NCI-H1048 (cell line): ENCODE results near the gene LSS.

ENCODE experiments used
- DNase-seq: peaks from one replicate; lab custom pipeline; 2025; lab: John Stamatoyannopoulos, UW

Gene LSS

DNA sequence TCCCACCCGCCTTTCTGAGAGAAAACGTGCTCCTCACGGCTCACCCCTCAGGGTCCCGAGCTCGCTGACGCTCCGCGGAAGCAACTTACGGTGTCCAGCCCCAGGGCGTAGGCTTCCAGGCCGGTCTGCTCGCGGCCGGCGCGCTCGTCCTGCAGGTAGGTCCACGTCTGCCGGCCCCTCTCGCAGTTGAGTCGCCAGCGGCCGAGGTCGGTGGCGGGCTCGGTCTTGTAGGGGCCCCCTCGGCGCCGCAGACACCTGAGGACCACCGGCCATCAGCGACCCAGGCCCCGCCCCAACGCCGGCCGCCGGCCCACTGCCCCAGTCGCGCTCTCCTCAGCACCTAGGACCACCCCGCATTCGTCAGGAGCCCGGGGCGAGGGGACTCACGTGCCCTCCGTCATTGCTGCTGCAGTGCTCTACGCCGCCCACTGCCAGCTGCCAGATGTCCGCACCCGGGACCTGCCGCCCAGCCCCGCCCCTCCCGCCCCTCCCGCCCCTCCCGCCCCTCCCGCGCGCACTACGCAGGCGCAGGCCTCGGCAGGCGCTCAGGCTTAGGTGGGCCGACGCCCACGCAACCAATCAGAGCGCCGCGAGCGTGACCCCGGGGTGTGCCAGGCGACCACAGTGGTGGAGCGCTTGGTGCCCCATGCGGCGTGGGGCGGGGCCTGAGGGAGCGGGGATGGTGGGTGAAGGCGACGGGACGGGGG is at the start of gene LSS:
TSS of gene LSS (minus strand) at position 430 of the 707 bp plus-strand sequence. CDS start at position 401, 29 bp downstream.
- peak; percentile 94 for DNase-seq

DNA sequence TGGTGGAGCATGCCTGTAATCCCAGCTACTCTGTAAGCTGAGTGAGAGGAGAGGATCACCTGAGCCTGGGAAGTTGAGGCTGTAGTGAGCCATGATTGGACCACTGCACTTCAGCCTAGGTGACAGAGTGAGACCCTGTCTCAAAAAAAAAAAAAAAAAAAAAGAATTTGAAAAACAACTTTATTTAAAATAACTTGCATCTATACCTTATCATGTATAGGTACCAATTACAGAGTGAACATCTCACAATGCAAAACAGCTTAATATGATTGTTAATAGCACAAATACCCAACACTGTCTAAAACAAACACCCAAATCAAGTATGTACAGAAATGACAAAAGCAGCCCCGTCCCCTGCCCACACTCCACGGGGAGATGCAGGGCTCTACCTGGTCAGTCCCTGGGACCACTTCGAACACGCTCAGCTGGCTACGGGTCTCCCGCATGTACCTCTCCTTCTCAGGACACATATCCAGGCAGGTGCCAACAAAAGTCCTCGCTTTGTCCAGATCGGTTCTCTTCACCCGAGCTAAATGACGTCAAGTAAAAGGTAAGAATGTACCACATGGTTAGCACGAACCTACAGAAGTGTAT is 46.3 kb upstream of the LSS start:
- DNase-seq: no peak

DNA sequence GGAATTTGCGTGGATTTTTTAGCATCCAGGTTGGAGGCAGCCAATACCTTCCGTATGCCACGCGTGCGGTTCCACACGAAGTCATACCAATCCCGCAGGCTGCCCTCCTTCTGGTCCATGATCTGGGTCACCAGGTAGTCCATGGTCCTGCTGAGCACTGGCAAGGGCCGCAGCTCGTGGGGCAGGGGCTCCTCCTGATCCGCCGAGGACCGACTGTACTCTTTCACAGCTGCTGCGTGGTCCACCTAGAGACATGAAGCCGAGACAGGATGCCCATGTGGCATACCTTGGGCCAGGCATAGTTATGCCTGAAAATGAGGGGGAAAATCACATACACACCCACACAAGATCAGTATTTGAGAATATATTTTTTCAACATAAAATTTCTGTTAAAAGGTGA is 44.8 kb upstream of the LSS start:
- no peak for DNase-seq

DNA sequence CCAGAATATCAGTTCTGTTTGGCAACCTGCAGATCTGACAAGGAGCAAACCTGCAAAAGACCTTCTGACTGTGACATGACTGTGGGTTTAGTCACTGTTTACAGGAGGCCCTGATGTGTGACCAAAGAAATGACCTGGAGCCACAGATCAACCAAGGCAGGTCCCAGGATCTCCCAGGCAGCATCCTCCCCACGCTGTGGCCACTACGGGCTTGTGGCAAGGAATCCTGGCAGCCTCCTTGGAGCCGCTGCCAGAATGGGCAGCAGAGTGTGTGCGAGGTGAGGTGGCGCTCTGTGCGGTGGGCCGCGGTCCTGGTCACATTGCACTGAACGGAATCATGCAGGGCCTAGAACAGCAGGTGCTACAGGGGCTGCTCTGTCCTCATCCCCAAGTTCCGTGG is 40.9 kb upstream of the LSS start:
- no peak for DNase-seq

DNA sequence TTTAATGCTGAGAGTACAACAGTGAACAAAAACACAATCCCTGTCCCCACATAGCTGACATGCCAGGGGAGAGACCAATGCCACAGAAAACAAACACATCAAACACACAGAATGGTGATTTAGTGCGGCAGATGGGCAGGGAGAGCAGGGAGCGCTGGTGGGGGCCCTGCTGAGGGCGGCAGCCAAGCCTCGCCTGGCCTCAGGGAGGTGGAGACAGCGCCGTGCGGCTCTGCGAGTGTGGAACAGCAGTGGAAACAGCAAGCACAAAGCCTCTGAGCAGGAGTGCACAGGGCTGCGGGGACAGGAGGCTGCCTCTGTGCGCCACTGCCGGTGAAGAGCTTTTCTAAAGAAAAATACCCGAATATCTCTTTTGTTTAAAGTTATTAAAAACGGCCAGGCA is 39.8 kb upstream of the LSS start:
- no peak for DNase-seq

DNA sequence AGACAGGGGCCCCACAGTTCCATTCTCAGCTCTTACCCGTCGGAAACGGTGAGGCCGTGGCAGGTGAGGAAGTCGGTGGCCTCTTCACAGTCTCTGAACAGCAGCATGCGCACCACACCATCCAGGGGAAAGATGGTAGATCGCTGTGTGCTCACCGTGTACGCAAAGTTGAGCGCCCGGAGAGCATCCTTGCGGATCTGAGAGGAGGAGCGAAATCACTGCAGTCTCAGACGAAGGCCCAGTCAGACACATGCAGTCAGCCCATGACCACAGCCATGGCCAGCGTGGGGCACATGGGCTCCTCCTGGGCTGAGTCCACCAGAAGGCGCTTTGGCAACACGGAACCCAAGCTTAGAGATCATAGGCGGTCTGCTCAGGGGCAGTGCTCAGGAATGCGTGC is 38.4 kb upstream of the LSS start:
- DNase-seq: no peak

DNA sequence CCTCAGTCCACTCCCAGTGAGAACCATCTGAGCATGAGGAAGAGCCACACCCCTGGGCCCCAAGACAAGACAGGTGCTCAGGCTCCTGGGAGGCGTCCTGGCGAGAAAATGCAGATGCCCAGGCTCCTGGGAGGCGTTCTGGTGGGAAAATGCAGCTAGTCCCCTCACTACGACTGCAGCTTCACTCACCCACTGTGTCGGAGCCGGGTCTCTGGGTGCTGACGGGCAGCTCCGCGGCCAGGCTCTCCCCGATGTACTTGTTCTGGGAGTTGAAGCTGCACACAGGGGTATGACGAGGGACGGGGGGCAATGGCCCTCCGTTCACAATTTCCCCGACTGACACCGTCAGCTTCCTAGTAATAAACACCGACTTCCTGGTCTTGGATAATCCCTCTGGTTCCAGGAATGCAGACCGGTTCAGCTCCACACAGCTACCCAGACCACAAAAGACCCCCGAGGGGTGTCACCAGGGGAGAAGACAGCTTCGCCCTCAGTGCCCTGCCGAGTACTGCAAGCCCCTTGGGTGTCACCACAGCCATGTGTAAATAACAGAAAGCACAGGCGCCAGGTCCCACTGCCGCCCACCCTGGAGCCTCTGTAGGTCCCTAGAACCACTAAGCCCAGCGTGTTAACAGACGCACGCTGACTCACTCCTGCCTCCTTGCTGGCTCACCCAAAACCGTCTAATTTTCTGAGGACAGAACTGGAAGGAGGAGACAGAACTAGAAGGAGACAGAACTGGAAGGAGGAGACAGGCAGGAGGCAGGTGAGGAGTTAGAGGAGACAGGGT is 37.4 kb upstream of the LSS start:
- DNase-seq: no peak

DNA sequence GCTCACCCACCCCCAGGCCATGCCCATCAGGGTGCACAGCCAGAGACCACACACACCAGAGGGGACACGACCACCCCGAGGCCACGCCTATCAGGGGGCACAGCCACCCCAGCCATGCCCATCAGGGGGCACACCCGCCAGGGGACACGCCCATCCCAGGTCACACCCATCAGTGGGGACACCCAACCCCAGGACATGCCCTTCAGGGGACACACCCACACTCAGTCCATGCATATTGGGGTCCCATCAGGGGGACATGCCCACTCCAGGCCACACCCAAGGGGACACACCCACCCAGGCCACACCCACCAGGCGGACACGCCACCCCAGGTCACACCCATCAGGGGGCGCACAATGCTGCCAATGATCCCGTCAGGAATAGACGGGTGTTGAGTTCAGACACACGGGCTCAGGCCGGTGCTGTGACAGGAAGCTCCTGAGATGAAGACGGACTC is 36.1 kb upstream of the LSS start:
- DNase-seq: no peak

DNA sequence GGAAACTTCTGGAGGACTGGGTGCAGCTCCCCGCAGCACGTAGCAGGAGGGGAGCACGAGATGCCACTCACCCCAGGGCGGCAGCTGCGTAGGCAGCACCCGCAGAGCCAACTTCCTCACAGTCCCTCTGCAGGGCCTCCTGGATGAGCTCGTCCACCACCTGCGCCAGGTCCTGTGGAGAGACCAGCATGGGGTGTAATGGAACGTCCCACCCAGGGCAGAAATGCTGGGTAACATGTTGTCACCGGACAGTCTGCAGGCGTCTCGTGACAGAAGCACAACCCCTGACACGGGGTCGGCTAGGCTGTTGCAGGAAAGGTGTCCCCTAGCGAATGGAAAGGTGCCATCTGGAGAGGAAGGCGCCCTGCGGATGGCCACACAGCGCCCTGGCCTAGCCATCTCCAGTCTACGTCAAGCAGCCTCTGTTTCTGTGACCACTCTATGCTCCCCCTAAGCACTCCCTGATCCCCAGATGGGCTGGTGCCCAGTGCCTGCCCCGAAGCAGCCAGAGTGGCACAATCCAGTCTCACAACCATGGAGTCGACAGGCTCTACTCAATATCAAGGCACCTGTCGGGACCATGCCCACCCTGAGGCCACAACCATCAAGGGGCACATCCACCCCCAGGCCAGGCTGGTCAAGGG is 35.6 kb upstream of the LSS start:
- DNase-seq: no peak

DNA sequence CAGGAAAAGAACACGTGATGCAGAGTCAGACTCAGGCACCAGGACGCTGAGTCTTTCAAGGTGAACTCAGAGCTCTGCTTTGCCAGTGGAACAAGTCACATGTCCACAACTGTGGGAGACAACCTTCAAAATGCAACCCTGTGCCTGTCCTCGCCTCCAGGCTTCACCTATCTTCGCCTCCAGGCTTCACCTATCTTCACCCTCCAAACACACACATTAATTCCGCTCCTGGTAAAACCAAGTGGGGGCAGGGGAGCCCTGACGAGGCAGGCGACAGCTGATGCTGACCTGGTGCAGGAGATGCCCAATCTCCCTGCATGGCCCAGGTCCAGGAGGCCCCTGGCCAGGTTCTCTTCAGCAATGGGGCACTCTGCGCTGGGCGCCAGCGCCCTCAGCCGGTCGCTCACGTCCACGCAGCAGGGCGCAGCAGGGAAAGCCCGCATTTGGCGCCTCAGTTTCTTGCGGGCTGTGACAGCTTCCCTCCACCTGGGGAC is 28.0 kb upstream of the LSS start:
- DNase-seq: no peak

DNA sequence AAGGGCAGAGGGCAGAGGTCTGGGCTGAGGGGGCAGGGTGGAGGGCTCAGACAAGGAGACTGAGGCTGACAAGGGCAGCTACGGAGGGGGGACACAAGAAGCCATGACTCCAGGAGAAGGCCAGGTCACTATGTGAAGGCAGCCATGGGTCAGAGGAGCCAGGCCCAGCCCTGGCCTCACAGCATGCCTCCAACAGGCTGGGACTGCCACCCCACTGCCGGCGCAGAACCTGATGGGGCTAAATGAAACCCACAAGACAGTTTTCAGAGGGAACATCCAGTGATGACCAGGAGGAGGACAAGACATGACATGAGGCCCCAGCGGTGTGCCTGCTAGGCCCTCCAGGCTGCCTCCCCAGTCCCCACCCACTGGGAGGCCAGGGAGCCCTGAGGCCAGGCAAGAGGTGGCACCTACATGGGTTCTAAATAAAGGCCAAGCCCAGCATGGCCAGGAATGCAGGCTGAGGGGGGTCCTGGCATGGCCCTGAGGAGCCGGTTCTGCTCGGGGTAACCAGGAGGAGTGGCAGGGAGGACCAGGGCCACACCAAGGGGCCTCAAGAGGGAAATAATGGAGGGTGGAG is 27.3 kb upstream of the LSS start:
- DNase-seq: no peak

DNA sequence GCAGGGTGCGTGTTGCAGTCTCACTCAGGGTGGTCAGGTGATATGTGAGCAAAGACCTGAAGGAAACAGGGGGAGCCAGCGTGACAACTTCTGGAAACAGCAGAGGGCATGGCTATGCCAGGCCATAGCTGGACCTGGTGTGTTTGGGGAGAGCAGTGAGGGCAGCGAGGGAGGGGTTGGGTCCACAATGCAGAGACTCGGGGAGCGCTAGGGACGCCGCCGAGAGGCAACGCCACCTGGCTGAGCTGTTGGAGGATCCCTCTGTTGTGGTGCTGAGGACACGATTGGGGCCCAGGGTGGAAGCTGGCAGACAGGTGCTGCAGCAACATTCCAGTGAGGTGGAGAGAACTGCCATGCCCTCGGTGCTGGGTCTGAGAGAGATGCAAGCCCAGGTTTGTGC is 26.6 kb upstream of the LSS start:
- no peak for DNase-seq

DNA sequence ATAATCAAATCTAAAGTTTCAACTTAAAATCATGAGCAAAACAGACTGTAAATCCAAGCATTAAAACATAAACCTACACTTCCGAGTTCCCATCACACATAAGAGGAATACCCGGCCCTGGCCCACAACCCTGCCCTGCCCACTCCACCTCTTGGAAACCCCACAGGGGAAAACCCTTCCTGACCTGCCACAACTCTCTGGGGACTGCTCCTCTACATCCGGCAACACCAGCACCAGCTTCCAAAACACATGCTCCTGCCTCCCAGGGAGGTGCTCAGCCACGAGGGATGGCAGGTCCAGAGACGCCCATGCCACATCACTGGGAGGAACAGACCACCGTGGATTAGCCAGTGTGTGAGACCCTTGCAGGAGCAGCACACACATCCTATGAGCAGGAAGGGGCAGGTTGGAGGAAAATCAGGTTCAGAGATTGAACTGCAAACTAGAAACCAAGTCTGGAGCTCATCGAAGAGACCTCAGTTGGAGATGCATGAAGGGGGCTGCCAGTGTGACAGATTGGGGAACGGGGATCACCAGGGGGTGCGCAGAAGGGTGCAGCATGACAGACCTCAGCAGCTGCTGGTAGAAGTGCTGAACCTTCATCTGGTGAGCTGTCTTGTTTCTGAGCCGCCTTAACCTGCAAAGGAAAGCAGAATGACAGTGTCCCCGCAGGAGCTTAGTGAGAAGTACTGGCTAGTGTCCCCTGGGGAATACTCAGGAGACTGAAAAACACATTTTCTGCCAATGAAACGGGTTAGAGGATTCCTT is 25.8 kb upstream of the LSS start:
- no peak for DNase-seq

DNA sequence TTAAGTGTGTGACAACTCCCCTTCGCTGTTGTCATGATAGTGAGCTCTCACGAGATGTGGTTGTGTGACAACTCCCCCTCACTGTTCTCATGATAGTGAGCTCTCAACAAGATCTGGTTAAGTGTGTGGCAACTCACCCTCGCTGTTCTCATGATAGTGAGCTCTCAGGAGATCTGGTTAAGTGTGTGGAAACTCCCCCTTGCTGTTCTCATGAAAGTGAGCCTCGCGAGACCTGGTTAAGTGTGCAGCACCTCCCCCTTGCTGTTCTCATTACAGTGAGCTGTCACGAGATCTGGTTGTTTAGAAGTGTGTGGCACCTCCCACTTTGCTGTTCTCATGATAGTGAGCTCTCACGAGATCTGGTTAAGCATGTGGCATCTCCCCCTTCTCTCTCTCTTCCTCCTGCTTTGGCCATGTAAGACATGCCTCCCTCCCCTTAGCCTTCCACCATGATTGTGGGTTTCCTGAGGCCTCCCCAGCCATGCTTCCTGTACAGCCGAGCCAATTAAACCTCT is 25.1 kb upstream of the LSS start:
- no peak for DNase-seq

DNA sequence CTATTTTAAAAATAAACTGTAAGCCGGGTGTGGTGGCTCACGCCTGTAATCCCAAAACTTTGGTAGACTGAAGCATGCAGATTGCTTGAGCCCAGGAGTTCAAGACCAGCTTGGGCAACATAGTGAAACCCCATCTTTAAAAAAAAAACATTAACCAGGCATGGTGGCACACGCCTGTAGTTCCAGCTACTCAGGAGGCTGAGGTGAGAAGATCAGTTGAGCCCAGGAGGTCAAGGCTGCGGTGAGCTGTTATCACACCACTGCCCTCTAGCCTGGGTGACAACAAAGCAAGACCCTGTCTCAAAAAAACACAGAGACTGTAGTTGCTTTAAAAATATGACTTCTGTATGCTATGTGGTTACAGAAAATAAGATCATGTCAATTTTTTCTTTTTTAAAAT is 24.3 kb upstream of the LSS start:
- DNase-seq: no peak

DNA sequence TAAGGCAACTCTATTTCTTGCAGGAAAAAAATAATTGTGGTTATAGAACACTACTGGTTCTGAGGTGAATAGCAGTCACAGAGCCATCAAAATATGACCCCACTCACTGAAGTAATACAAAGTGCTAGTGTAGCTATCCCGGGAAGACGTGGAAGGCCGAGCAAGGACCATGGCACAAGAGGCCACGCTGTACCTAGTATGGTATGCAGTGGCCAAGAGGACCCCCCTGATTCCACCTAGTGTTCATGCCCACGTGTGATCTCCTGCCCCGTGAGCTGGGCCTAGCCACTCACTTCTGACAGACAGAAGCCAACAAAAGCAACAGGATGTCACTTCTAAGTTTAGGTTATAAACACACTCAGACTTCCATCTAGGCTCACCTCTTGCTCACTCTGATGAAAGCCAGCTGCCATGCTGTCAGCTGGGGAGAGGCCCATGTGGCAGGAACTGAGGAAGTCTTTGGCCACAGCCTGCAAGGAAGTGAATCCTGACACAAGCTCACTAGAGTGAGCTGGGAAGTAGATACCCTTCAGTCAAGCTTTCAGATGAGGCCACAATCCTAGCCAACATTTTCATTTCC is 21.7 kb upstream of the LSS start:
- no peak for DNase-seq

DNA sequence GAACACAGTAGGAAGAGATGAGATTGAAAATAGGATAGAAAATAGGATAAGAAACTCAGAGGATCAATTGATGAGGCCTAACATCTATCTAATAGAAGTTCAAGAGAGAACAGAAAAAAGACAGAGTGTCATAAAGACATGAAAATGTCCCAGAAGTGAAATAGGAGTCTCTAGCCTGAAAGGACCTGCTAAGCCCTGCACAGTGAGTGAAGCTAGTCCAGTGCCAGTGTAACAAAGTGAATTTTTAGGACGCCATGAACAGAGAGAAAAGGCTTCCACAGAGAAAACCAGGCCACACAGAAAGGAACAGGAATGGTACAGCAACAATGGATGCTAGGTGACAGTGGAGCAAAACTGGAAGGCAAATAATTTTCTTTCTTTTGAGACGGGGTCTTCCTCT is 20.3 kb upstream of the LSS start:
- no peak for DNase-seq

DNA sequence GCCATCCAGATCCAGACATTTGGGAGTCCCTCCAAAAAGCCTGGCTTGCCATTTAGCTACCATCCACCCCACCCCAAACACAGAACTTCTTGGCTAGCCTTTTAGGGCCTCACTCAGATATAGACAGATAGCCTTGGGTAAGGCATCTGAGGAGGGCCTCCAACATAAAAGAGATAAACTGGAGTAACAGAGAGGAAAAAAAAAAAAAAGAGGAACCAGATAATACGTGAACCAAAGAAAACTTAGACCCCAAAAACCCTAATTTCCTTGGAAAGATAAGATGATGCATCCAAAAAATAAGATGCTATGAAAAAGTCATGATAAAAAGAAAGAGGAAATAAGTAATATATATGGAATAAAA is 19.8 kb upstream of the LSS start:
- no peak for DNase-seq

DNA sequence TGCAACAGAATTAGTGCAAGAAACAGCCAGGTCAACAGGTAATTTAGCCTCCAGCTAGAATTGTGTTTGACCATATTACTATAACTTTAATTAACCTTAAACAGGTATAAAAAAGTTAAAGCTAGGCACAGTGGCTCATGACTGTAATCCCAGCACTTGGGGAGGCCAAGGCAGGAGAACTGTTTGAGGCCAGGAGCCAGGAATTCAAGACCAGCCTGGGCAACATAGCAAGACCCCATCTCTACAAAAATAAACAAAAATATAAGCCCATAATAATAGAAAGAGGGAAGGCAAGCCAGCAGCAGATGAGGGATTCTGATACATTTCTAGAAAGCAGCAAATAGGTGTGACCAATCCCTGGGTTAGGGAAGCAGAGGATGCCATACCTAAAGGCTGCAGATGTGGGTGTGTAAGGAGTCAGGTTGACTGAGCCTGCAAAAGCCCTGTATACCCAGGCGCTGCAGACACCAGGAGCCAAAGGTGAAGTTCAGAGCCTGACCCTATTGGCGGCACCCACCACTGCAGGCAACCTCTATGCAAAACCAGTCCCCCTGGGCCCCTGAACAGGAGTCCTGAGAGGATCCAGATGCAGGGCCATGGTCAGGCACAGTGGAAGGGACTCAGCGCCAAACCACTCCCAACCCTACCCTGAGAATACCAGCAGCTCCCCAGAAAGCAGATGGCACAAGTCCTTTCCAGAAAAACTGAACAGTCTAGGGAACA is 19.3 kb upstream of the LSS start:
- no peak for DNase-seq

DNA sequence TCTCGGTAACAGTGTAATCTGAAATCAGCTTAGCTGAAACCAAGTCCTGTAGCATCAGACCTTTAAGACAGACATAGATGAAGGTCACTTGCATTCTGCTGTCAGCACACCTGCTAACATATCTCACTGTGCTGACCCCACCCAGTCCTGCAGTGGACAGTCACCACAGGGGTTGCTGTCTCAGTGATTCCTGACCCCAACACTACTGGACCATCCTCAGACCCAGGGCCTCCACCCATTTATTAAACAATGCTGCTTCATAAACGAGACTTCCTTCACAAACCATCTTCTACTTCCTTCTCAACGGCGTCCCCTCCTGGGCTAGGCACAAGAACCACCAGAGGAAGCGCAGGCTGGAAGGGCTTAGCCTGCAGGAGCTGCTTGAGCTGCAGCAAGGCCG is 17.8 kb upstream of the LSS start:
- no peak for DNase-seq
